Measurements from ENCODE around the gene NOTCH4. TPM values are rescaled to one million over a fixed set of nuclear protein-coding genes. Genes with fewer than 3 reads are reported as not detected.
"Not testable (repeated sequence)": the region's sequence is repeated elsewhere in the genome, so short reads cannot be mapped to it uniquely, and the experiment has no call there.

Gene NOTCH4
- total and polyA plus RNA-seq, 9 of the 15 experiments (the other 6 are each of a cell fraction or from before 2014, with no cell fraction given), result 0.24 to 4.3 (median 1.7) TPM

GRCh38 chr6:32186151-32186840 is 37.6 kb downstream of the NOTCH4 start:
- H3K4me3 ChIP-seq; CTCF ChIA-PET (ENCODE audit: low intra/inter-chr PET ratio); H3K27me3 ChIP-seq (ENCODE audit: control insufficient read depth in 2 of 2, insufficient read depth in 2 of 2, low read length in 2 of 2); in situ Hi-C loops (cut with MboI); ATAC-seq; H3K9me1 ChIP-seq (ENCODE audit: control insufficient read depth, insufficient read depth, low read length); H2AFZ ChIP-seq (ENCODE audit: low read depth, low read length); FAIRE-seq; intact Hi-C loops (cut with micrococcal nuclease); DNase-seq (ENCODE audit: extremely low read depth in 1 of 4, low spot score in 3 of 4); H3K9me3 ChIP-seq (replicated peaks; ENCODE audit: control insufficient read depth, insufficient read depth, low read depth, low read length); BruUV-seq (replicated peaks); H4K20me1 ChIP-seq (replicated peaks; ENCODE audit: control insufficient read depth, insufficient read depth, low read length); TF ChIP-seq ATF1 (CRISPR knock-in tag; IDR thresholded peaks at IDR 0.05): not testable (repeated sequence)
- TF ChIP-seq PHF20 (IDR thresholded peaks at IDR 0.05; ENCODE audit: partially characterized antibody) (peak; percentile 2), POLR2AphosphoS2 (IDR thresholded peaks at IDR 0.05; ENCODE audit: low read length) (0 out of 2 replicates have a peak, but pooled peaks have one; percentile 37), THAP12 (CRISPR knock-in tag; IDR thresholded peaks at IDR 0.05) (peak; percentile 40; the same call in 1 of the 2 replicates), POLR2AphosphoS5 (IDR thresholded peaks at IDR 0.05; ENCODE audit: control insufficient read depth, insufficient read depth, low read depth, low read length) (peak; percentile 36; the same call in 1 of the 2 replicates), POLR2A (conservative IDR thresholded peaks at IDR 0.05) (peak; percentile 34; the same call in 1 of the 2 replicates), ATF1 (tag; IDR thresholded peaks at IDR 0.05) (peak; percentile 4; the same call in 1 of the 2 replicates)
- H3K79me2 ChIP-seq (ENCODE audit: control insufficient read depth, insufficient read depth, low read length), result peaks cover 60% of the 10 kb centered on the region
- POLR2A ChIA-PET, result interaction anchor here (1.0 kb wide), 1 partner anchor 10 kb away, joined by 3 read pairs; the partner anchor contains the start of gene AGPAT1
- WGBS (ENCODE audit: insufficient coverage, low coverage, missing lambda C conversion rate), result 58% methylated on average over 10 of the region's 10 CpGs
- H3K4me2 ChIP-seq (ENCODE audit: insufficient read depth, low read length), result peak overlapping the region; percentile 53
- H3K27ac ChIP-seq (ENCODE audit: extremely low read depth, low read depth, low read length), result peak overlapping the region; percentile 68
- H3K36me3 ChIP-seq (ENCODE audit: control insufficient read depth, insufficient read depth, low read length), result peaks cover 64% of the 10 kb centered on the region; the same call in 2 of the 3 replicates
- H3K9ac ChIP-seq (ENCODE audit: insufficient read depth in 1 of 2, low read depth in 2 of 2, low read length in 2 of 2), result peak overlapping the region in 1 of 2 experiments; percentile 75; a peak in 2 of 4 replicates
- peaks cover 60 to 76% of the 10 kb centered on the region in 2 experiments for H3K4me1 ChIP-seq (replicated peaks in 1 of 2; ENCODE audit: control insufficient read depth in 2 of 2, insufficient read depth in 2 of 2, low read length in 2 of 2)

Measured in K562 (cell line).